Vagina (tissue), 2 donors: ENCODE results near the gene COL28A1.

ENCODE experiments used
- POLR2A ChIP-seq, 2 donors: fragments of 450-650 bp; IDR thresholded peaks; one replicate each; pipeline ENCODE4 v1.6.1; 2017; ENCODE audit warnings: antibody characterized with exemption in 2 of 2, mild to moderate bottlenecking in 2 of 2, moderate library complexity in 2 of 2
- POLR2AphosphoS5 ChIP-seq, 2 donors: sonication (generic); formaldehyde crosslinking; IDR thresholded peaks; one replicate each; pipeline ENCODE4 v1.9.0; 2017; ENCODE audit warnings: antibody characterized with exemption in 2 of 2, mild to moderate bottlenecking in 2 of 2, low read depth in 1 of 2; ENCODE audit not compliant: insufficient read depth in 1 of 2
- TF ChIP-seq, protein P1 (sequence below), 3 experiments: fragments of 450-650 bp in 2 of 3; fragments of 200-600 bp in 1 of 3; sonication (generic) in 1 of 3; IDR thresholded peaks; one replicate each; pipeline ENCODE4 v1.5.1; 2017 to 2019; ENCODE audit warnings: antibody characterized with exemption in 3 of 3, mild to moderate bottlenecking in 2 of 3, moderate library complexity in 2 of 3

DNA sequence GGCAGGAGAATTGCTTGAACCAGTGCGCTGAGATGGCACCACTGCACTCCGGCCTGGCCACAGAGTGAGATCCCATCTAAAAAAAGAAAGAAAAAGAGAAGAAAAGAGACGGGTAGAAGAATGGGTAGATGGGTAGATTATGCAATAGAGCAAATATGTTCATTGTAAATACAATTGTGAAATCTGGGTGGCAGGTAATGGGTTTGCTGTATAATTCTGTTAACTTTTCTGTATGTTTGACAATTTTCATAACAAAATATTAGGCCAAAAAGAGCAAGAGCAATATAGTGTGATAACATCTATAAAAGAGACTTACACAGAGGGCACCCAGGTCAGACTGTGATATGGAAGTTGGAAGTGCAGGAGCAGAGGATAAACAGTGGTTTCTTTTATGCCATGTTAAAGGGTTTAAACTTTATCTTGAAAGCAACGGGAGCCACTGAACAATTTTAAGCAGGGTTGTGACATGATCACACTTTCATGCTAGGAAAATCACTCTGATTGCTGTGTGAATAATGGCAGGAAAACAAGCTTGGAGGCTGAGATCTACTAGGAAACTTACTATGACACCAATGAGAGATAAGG, 6.7 kb upstream of the COL28A1 start:
- TF ChIP-seq POLR2A (IDR thresholded peaks at IDR 0.05) (no peak), POLR2AphosphoS5 (IDR thresholded peaks at IDR 0.05; ENCODE audit: insufficient read depth in 1 of 2, low read depth in 1 of 2) (no peak)
- TF ChIP-seq, protein P1, sequence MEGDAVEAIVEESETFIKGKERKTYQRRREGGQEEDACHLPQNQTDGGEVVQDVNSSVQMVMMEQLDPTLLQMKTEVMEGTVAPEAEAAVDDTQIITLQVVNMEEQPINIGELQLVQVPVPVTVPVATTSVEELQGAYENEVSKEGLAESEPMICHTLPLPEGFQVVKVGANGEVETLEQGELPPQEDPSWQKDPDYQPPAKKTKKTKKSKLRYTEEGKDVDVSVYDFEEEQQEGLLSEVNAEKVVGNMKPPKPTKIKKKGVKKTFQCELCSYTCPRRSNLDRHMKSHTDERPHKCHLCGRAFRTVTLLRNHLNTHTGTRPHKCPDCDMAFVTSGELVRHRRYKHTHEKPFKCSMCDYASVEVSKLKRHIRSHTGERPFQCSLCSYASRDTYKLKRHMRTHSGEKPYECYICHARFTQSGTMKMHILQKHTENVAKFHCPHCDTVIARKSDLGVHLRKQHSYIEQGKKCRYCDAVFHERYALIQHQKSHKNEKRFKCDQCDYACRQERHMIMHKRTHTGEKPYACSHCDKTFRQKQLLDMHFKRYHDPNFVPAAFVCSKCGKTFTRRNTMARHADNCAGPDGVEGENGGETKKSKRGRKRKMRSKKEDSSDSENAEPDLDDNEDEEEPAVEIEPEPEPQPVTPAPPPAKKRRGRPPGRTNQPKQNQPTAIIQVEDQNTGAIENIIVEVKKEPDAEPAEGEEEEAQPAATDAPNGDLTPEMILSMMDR (IDR thresholded peaks at IDR 0.05) = no peak
